Urinary bladder (tissue), 4 donors: Measurements from ENCODE around the gene AKR7A3. TPM values are rescaled to one million over a fixed set of nuclear protein-coding genes. Genes with fewer than 3 reads are reported as not detected.
"Not testable (repeated sequence)": the region's sequence is repeated elsewhere in the genome, so short reads cannot be mapped to it uniquely, and the experiment has no call there.

Source experiments
- DNase-seq: peaks from one replicate; pipeline ENCODE4 v3.0.0-alpha.2; 2015; ENCODE audit errors: extremely low spot score
- H3K27ac ChIP-seq: one replicate; pipeline ENCODE4 v1.5.1; 2013; ENCODE audit warnings: low read depth, mild to moderate bottlenecking, moderate library complexity
- H3K36me3 ChIP-seq: one replicate; pipeline ENCODE4 v1.6.1; 2013; ENCODE audit warnings: mild to moderate bottlenecking, moderate library complexity; ENCODE audit not compliant: insufficient read depth
- H3K4me1 ChIP-seq: one replicate; pipeline ENCODE4 v1.6.1; 2013; ENCODE audit warnings: mild to moderate bottlenecking, moderate library complexity; ENCODE audit not compliant: insufficient read depth
- H3K4me3 ChIP-seq: one replicate; pipeline ENCODE4 v1.5.1; 2013; ENCODE audit warnings: low read depth, low read length
- WGBS: extraction: QIAGEN DNeasy Blood & Tissue Kit; methylation state at CpG from one replicate; pipeline ENCODE4 v1.1.7; 2013; 5-methylcytosine and 5-hydroxymethylcytosine counted together
- polyA plus RNA-seq: library from polyadenylated mRNA; stranded (reverse); fragments of 200-250 nt; gene quantifications from one replicate; pipeline ENCODE4 v1.2.3, GENCODE V29; 2013
- total RNA-seq: library from RNA; depleted of rRNA; stranded (reverse); fragments of >200 nt; gene quantifications from one replicate; pipeline ENCODE4 v1.2.3, GENCODE V29; 2014
- donor health status: healthy with polysubstance abuse.
- donor health status: healthy.

The AKR7A3 gene
- total RNA-seq (0.53 TPM), polyA plus RNA-seq (0.61 TPM)

- H3K27ac ChIP-seq, H3K36me3 ChIP-seq, H3K4me1 ChIP-seq, DNase-seq: not testable (repeated sequence)
- 13% methylated on average over 74 of the region's 82 CpGs for WGBS
- H3K4me3 ChIP-seq = peak within 1 kb of the TSS; percentile 25
Observed at GRCh38 chr1:19288324-19289241, at the start of gene AKR7A3. Gene AKR7A3, minus strand, starts transcription at chr1:19288770. Its CDS starts 61 bp downstream, at chr1:19288709.

- WGBS = 73% methylated on average over 27 of the region's 27 CpGs
- H3K27ac ChIP-seq = no peak overlapping the region
- no peak for DNase-seq
- no peaks in the 10 kb centered on the region for H3K4me1 ChIP-seq
- no peak overlapping the region for H3K4me3 ChIP-seq
- no peaks in the 10 kb centered on the region for H3K36me3 ChIP-seq
Observed at GRCh38 chr1:19338323-19338762, 49.8 kb upstream of the AKR7A3 start.

- H3K4me3 ChIP-seq = no peak overlapping the region
- no peaks in the 10 kb centered on the region for H3K4me1 ChIP-seq
- WGBS = 88% methylated on average over 4 of the region's 4 CpGs
- no peak overlapping the region for H3K27ac ChIP-seq
- DNase-seq = no peak
- no peaks in the 10 kb centered on the region for H3K36me3 ChIP-seq
Observed at GRCh38 chr1:19337289-19337688, 48.7 kb upstream of the AKR7A3 start.

DNA sequence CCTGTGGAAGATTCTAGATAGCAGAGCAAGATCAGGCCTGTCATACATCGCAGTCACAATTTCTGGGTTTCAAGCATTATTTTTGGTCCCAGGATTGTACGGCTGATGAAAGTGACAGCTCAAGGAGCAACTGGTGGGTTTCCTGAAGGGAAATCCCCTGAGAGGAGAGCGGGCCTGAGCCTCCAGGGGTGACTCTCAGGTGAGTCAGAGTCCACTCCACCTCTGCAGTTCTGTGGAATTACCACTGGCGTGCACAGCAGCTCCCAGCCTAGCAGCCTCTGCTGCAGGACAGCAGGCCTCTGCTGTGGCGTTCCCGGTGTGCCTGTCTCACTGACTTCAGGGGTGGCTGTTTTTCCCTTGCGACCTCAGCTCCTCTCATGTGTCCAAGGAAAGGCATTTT, 48.0 kb upstream of the AKR7A3 start:
- no peaks in the 10 kb centered on the region for H3K36me3 ChIP-seq
- H3K4me3 ChIP-seq = no peak overlapping the region
- WGBS = 85% methylated on average over 7 of the region's 7 CpGs
- no peak overlapping the region for H3K27ac ChIP-seq
- H3K4me1 ChIP-seq = no peaks in the 10 kb centered on the region
- no peak for DNase-seq

DNA sequence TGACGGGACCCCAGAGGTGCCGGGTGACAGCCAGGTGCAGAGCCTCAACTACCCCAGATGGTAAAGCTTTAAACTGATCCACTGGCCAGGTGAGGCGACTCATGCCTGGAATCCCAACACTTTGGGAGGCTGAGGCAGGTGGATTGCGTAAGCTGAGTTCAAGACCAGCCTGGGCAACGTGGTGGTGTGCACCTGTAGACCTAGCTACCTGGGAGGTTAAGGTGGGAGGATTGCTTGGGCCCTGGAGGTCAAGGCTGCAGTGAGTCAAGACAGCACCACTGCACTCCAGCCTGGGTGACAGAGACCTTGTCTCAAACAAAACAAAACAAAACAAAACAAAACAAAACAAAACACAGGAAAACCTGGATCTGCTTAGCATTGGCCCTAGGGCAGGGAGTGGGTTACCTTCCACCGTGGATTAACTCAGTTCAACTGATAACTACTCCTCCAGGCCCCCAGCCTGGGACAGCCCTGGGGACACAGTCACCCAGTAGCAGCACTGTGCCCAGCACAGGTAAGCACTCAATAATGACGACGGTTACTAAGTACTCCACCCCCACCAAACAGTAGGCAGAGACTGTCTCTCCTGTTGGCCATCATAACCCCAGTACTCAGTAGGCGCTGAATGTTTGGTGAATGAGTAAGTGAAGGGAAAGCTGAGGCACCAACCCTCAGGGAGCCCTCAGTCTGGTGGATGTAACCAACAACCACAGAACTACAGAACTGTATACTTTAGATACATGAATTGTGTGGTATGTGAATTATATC, 45.2 kb upstream of the AKR7A3 start:
- no peak overlapping the region for H3K4me3 ChIP-seq
- H3K27ac ChIP-seq = no peak overlapping the region
- 79% methylated on average over 9 of the region's 9 CpGs for WGBS
- H3K36me3 ChIP-seq = peaks cover under 1% of the 10 kb centered on the region
- H3K4me1 ChIP-seq = no peaks in the 10 kb centered on the region
- no peak for DNase-seq

- H3K36me3 ChIP-seq = peaks cover 4% of the 10 kb centered on the region
- 94% methylated on average over 12 of the region's 12 CpGs for WGBS
Observed at GRCh38 chr1:19332832-19333231, 44.3 kb upstream of the AKR7A3 start.

DNA sequence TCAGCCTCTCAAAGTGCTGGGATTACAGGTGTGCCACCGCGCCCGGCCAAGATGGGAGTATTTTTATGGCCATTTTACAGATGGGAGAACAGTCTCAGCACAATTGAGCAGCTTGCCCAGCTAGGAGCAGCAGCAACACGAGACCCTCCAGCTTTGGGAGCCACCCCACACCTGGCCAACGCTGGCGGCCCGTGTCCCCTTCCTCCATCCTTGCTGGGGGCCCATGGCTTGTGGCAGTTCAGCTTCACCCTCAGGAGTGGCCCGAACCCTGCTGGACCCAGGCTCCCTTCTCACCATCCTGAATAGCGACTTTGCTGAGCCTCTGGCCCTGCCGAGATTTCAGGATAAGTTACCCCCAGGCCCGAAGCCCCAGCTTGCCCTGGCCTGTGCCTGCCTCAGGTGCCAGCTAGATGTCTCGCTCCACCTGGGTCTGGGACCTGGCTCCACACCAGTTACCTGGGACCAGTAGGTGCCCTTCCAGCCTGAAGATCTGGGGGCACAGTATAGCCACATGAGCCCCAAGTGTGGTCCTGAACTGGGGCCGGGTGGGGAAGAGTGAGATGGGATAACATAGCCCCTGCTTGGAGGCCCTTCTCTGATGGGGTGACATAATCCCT, 42.8 kb upstream of the AKR7A3 start:
- H3K36me3 ChIP-seq = peaks cover 4% of the 10 kb centered on the region

More at GRCh38 chr1:19332832-19333231, 44.3 kb upstream of the AKR7A3 start:
- Histone ChIP-seq H3K4me3 (no peak overlapping the region), H3K4me1 (no peaks in the 10 kb centered on the region), H3K27ac (no peak overlapping the region)
- DNase-seq = no peak

GRCh38 chr1:19330449-19331135, 42.0 kb upstream of the AKR7A3 start:
- 91% methylated on average over 14 of the region's 14 CpGs for WGBS
- no peak overlapping the region for H3K27ac ChIP-seq
- H3K36me3 ChIP-seq = peaks cover 4% of the 10 kb centered on the region
- no peak for DNase-seq
- no peak overlapping the region for H3K4me3 ChIP-seq
- no peaks in the 10 kb centered on the region for H3K4me1 ChIP-seq

More for the DNA sequence above, 42.8 kb upstream of the AKR7A3 start:
- WGBS = 91% methylated on average over 13 of the region's 13 CpGs
- Histone ChIP-seq H3K4me3 (no peak overlapping the region), H3K27ac (no peak overlapping the region), H3K4me1 (no peaks in the 10 kb centered on the region)
- DNase-seq = no peak

DNA sequence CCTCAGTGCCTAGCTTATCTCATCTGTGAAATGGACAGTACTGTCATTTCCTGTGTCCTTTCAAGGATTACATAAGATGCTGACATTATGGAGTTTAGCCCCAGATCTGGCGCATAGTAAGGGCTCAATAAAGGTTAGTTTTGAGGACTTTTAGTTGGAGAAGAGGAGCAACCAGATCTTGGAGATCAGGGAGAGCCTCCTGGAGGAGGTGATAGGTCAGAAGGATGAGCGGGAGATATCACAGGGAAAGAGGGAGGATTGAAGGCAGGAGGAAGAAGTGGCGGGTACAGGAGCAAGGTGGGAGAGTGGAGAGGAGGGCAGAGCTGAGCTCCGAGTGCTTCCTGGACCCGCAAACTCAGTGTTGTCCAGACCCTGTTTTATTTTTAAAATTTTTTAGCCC, 41.0 kb upstream of the AKR7A3 start:
- Histone ChIP-seq H3K4me3 (no peak overlapping the region), H3K36me3 (peaks cover 4% of the 10 kb centered on the region), H3K4me1 (no peaks in the 10 kb centered on the region), H3K27ac (no peak overlapping the region)
- DNase-seq = no peak
- 93% methylated on average over 5 of the region's 5 CpGs for WGBS

GRCh38 chr1:19329188-19329587, 40.6 kb upstream of the AKR7A3 start:
- Histone ChIP-seq H3K4me3 (no peak overlapping the region), H3K27ac (no peak overlapping the region), H3K4me1 (no peaks in the 10 kb centered on the region), H3K36me3 (peaks cover 4% of the 10 kb centered on the region)
- 91% methylated on average over 13 of the region's 13 CpGs for WGBS
- no peak for DNase-seq

GRCh38 chr1:19328486-19328885, 39.9 kb upstream of the AKR7A3 start:
- no peak overlapping the region for H3K27ac ChIP-seq
- no peak for DNase-seq
- peaks cover 4% of the 10 kb centered on the region for H3K36me3 ChIP-seq
- WGBS = 95% methylated on average over 18 of the region's 18 CpGs
- H3K4me3 ChIP-seq = no peak overlapping the region
- no peaks in the 10 kb centered on the region for H3K4me1 ChIP-seq

- H3K4me3 ChIP-seq = no peak overlapping the region
- no peaks in the 10 kb centered on the region for H3K4me1 ChIP-seq
- 87% methylated on average over 9 of the region's 9 CpGs for WGBS
- DNase-seq = no peak
- H3K36me3 ChIP-seq = peaks cover 4% of the 10 kb centered on the region
- no peak overlapping the region for H3K27ac ChIP-seq
Observed at GRCh38 chr1:19327736-19328135, 39.2 kb upstream of the AKR7A3 start.

- no peak overlapping the region for H3K4me3 ChIP-seq
- H3K4me1 ChIP-seq = no peaks in the 10 kb centered on the region
- H3K27ac ChIP-seq = no peak overlapping the region
- peaks cover 4% of the 10 kb centered on the region for H3K36me3 ChIP-seq
- DNase-seq = no peak
- 89% methylated on average over 16 of the region's 16 CpGs for WGBS
Observed at GRCh38 chr1:19327301-19327700, 38.7 kb upstream of the AKR7A3 start.
